Measurements from ENCODE around the gene NFILZ.

NFILZ gene, protein sequence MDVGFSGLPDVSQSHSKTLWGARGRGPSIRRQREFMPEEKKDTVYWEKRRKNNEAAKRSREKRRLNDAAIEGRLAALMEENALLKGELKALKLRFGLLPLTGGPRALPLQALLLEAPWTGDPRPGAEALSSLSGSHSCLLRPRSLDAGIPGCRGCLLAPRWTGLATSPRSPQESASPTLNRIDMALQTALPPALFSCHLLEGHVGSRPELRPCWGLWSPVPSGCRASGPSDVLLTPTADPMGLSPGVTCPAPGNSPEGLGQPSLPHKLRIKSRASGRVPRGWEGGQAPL
- long read RNA-seq, donor 1 = 0 reads
- long read RNA-seq, donor 2 = 0 reads
- long read RNA-seq, donor 3 = 0 reads
- long read RNA-seq, donor 4 = 0 reads
- long read RNA-seq, donor 5 = 0 reads
- long read RNA-seq, donor 6 = 0 reads
- long read RNA-seq, donor 7 = 0 reads
- long read RNA-seq, donor 8 = 0 reads

GRCh38 chr19:8629996-8630683 lies at the start of gene NFILZ:
TSS of gene NFILZ (plus strand) at chr19:8630633. CDS start at chr19:8676766, 46,133 bp downstream.
- no peak for DNase-seq

- DNase-seq = peak; percentile 95
These were observed 49.6 kb upstream of the NFILZ start for GRCh38 chr19:8580710-8581281.

DNA sequence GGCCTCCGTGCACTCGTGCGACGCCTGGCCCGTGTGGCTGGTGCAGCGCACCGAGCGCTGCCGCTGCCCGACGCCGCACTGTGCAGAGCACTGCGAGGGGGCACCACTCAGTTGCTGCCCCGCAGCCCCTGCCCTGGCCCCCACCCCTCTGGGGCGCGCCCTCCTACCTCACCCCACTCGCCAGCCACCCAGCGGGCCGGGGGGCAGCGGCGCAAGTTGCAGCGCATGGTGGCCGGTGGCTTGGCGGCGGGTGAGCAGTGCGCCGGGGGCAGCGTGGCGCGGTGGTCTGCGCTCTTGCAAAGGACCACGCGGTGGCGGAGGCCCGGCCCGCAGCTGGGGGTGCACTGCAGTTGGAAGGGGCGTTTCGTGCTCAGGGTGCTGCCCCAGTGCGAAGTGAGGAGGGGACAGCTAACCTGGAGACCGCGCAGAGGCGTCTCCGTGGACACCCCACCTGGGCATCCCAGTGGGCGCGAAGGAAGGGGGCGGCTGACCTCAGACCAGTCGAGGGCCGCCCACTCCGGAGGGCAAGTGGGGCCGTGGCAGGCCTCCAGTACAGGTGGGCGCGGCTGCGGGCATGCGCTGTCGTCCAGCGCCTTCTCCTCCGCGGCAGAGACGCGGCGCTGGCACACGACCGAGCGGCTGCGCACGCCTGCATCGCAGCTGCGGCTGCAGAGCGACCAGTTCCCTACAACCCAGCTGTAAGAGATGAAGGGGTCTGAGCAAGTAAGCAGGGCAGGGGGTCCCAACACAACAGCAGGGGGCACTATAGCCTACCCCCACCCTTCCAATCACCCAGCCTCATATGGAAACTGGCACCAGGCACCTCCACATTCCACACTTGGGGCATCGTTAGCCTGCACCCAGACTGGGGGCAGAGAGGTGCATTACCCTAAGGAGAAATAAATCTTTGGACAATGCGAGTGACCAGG lies 45.2 kb upstream of the NFILZ start:
- DNase-seq = no peak

DNA sequence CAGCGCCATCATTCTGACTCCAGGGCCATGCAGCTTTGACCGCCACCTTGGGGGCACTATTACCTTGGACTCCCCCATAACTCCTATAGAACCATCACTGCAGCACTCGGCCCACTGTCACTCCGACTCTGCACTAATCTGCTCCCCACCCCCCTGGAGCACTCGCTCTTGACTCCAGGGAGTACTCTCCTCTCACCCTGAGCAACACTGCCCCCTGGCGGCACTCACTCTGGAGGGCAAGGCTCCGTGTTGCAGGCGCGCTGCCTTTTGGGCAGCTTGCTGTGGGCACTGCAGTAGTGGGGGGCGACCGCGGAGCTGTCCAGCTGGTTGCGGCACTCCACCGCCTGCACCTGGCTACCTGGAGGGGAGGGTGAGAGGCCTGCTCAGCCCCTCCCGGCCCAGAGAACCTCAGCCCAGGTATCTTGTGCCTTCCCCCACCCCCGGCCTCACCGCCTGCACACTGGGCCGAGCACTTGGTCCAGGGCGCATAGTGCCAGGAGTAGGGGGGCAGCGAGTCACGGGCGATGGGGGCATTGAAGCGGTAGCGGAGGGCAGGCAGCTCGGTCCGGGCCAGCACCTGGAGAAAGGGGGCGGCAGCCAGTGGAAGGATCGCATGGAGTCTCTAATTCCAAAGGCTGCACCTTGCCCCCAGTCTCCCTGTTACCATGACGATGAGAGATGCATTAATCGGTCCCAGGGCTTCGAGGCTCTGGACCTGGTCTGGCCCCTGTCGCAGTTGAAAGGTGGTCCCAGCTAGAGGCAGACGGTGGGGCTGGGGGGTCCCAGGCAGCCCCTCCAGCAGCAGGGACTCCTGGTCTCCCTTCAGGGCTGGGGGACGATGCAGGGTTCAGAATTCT lies 44.3 kb upstream of the NFILZ start:
- DNase-seq = no peak

GRCh38 chr19:8589177-8589714 lies 41.2 kb upstream of the NFILZ start:
- no peak for DNase-seq

- peak; percentile 87 for DNase-seq
These were observed 38.0 kb upstream of the NFILZ start for GRCh38 chr19:8592231-8593009.

DNA sequence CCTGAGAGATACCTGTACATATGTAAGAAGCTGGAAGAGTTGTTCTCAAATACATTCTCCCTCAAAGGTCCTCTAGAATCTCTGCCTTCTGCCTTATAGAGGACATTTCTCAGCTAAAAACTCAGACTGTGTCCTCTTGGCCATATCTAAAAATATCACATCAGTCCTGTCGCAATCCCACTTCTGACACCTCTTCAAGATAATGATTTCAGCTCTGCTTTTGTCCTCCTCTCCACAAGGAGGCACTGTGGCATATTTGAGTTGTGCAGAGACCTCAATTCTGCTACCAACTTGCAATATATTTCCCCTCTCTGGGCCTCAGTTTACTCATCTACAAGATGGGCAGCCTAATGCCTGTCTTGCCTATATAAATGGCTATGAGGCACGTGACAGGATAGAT lies 36.5 kb upstream of the NFILZ start:
- DNase-seq = no peak

DNA sequence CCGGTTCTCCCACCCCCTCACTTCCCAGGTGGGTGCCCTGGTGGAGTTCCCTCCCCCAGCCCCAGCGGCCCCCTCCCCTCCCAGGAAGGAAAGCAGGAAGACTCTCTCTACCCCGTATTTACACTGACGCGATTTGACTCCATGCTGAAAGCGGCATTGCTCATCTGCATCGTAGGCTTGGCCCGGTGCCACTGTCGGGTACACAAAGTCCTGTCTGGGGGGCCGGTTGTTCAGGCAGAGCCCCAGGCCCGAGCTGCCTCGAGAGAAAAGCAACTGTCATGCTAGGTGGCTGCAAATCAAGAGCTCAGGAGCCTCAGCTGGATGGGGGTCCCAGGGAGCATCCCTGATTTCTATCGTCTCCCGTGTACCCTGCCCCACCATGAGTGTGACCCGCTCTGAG lies 34.8 kb upstream of the NFILZ start:
- no peak for DNase-seq

GRCh38 chr19:8596168-8596567 lies 34.3 kb upstream of the NFILZ start:
- no peak for DNase-seq

DNA sequence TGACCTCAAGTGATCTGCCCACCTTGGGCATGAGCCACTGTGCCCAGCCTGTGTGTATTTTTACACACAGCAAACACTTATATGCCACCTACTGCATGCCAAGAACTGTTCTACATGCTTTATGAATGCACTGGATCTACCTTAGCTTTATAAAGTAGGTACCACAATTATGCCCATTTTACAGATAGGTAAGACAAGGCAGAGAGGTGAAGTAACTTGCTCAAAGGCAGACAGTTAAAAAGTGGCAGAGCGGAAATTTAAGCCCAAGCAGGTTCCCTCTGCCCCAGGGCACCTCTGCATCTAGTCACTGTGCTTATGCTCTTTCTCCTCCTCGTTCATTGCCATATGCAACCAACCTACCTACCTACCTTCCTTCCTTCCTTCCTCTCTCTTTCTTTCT lies 30.4 kb upstream of the NFILZ start:
- DNase-seq = no peak

DNA sequence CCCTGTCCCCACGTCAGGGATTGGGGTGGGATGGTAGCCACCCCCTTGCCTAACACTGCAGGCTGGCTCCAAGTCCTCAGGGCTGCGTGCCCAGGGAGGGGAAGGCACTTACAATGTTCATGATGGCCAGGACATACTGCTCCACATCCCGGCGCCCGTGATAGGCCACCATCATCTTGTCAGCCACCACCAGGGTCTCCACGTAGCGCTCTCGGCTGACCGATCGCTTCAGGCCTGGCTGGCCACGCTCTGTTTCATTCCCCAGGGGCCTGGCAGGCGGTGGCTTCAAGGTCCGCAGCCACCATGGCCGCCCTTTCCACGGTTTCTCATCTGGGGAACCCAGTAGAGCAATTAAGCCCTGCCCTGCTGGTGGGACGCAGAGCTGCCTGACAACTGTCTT lies 29.6 kb upstream of the NFILZ start:
- no peak for DNase-seq

DNA sequence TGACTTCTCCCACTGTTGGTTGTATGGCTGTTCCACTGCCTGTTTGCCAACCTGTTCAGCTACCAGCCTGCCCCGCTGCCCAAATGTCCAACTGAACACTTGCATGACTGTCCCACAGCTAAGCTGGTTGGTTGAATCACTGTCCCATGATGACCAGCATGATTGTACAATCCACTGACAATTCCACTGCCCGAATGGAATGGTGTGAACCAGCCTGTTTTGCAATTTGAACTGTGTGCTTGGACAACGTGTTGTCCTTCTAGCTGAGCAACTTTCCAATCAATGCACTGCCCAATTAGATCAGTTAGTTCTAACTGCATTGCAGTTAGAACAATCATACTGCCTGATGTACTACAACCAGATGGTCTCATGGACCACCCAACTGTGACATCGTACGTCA lies 28.6 kb upstream of the NFILZ start:
- DNase-seq = no peak

DNA sequence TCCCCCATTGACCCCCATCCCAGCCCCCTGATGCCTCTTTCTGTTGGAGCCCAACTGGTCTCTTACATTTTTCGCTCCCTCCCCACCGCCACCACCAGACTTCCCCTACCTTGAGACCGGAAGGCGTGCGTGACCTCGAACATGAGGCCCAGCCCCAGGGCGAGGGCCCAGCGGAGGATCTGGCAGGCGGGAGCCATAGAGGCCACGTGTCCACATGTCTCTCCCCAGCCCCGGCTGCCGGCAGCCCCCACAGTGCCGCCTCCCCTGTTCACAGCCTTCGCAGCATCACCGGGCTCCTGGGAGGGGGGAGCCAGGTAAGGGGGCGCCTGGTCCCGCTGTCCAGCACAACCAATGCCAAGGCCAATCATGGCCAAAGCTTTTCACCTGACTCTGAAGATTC lies 24.9 kb upstream of the NFILZ start:
- no peak for DNase-seq

DNA sequence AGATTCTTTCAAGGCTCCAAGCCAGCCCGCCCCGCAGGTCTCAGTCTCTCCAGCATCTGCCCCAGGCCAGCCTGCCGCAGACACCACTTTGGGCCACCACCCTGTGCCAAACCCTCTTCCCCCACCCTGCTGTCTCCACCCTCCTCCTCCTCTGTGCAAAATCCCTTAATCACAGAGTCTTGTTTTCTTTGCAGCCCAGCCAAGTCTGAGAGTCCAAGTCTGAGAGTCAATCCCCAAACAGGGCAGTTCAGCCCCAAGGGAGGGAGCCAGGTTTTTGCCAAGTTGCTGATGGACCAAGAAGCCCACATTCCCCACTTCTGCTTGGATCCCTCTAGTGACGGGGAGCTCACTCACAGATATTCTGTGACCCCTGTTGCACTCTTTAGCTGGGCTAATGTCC lies 23.0 kb upstream of the NFILZ start:
- DNase-seq = no peak

GRCh38 chr19:8608941-8609278 lies 21.5 kb upstream of the NFILZ start:
- no peak for DNase-seq

DNA sequence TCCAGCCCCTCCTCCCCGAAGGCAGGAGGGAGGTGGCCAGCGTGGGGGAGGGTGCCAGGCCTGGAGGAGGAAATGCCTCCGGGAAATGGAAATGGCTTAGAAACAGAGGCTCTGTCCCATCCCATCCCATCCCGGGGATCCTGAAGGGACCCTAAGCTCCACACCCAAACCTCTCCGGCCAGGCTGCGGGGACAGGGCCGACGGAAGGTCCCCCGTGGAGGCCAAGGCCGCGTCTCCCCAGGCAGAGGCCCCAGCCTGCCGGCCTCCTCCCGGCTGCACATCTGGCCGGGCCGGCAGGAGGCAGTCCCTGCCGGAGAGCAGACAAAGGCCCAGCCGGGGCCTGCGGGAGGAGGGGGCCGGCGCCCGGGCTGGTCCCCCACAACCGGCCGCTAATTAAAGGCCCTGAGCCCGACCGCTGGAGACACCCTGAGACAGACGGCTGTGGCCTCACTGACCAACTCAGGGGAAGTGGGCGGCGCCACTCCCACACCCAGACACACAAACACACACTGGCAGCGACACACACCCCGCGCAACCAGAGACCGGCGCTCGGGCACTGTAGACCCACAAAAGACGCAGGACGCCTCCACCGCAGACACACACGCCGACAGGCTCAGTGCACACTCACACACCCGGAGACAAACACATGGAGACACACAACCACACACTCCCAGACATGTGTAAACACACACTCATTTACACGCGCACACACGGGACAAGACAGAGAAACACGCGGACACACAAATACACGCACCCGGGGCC lies 21.0 kb upstream of the NFILZ start:
- peak; percentile 93 for DNase-seq

DNA sequence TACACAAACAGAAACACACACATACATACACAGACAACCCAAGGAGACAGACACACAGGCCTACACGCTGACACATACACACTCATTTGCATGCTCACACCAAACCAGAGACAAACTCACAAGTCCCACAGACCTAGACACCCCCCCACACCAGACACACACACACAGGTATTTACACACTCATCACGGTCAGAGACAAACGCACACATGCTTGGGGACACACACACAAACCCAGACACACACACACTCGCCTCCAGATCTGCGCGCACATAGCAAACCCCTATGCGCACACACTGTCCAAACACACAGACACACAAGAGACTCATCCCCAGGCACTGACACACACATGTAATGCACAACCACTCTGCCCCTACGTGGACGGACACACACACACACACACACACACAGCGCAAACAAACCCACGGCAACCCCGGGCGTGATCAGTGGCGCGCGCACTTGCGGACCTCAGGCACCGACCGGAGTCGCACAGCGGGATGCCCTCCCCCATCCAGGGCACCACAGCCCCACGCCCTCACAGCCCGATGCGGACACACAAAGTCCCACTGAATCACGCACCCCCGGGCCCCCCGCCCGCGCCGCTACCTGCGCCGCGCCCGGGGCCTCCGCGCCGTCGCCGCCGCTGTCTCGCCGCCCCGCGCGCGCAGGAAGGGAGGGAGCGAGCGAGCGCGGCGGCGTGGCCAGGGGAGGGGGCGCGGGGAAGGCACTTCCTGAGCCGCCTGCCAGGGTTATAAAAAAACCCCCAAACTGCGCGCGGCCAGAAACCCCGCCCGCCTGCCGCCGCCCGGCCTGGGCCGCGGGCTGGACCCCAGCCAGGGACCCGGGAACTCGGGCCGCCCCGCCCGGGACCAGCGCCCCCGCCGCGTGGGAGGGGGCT lies 20.1 kb upstream of the NFILZ start, which contains the start of gene ADAMTS10:
TSS of gene ADAMTS10 (minus strand) at position 675 of the 895 bp plus-strand sequence. CDS start 5,005 bp downstream, outside the sequence.
- peak; percentile 79 for DNase-seq

GRCh38 chr19:8610936-8611300 lies 19.5 kb upstream of the NFILZ start:
- no peak for DNase-seq
